Measurements from ENCODE around the gene TBL3.
"Not testable (repeated sequence)": the region's sequence is repeated elsewhere in the genome, so short reads cannot be mapped to it uniquely, and the experiment has no call there.

The TBL3 gene

DNA sequence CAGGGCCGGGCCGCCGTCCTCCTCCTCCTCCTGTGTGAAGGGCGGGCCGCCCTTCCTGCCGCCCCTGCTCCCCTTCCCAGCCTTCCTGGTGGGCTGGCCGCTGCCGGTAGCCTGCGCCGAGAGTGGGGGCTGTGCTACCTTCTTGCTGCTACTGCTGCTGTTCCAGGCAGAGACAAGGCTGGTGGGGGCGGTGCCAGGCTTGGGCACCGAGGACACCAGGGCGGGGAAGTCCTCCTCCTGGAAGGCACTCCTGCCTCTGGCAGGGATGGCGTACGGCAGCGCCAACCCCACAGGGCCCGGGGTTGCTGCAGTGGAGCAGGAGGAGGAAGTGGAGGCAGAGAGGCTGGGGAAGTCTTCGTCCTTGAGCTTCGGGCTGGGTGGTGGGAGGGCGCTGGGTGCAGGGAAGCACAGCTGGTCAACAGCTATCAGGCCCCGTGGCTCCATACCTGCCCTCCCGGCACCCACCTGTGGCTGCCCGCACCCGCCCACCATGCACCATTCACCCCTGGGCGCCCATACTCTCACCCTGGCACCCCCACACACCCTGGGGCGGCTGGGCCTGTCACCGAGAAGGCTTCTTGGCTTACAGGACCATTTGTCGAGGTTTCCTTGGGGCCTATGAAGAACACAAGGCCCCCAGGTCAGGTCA is 28.1 kb downstream of the TBL3 start:
- no peak for DNase-seq (ENCODE audit: low spot score)

DNA sequence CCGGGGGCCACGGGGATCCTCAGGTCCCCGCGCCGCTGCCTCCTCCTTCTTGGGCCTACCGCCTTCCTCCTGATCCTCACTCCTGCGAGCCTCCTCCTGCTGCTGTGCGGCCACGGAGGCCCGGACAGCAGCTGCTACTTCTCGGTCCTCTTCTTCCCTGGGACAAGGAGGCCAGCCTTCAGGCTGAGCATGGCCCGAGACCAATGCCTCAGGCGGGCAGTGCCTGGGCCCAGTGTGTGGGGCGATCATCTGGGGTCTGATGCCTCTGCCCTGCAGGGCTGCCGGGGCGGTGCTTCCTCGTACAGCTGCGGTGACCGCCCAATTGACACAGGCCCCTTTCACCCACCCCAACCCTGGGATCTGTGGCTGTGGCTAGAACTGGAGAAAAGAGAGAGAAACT is 29.2 kb downstream of the TBL3 start:
- no peak for DNase-seq (ENCODE audit: low spot score)

DNA sequence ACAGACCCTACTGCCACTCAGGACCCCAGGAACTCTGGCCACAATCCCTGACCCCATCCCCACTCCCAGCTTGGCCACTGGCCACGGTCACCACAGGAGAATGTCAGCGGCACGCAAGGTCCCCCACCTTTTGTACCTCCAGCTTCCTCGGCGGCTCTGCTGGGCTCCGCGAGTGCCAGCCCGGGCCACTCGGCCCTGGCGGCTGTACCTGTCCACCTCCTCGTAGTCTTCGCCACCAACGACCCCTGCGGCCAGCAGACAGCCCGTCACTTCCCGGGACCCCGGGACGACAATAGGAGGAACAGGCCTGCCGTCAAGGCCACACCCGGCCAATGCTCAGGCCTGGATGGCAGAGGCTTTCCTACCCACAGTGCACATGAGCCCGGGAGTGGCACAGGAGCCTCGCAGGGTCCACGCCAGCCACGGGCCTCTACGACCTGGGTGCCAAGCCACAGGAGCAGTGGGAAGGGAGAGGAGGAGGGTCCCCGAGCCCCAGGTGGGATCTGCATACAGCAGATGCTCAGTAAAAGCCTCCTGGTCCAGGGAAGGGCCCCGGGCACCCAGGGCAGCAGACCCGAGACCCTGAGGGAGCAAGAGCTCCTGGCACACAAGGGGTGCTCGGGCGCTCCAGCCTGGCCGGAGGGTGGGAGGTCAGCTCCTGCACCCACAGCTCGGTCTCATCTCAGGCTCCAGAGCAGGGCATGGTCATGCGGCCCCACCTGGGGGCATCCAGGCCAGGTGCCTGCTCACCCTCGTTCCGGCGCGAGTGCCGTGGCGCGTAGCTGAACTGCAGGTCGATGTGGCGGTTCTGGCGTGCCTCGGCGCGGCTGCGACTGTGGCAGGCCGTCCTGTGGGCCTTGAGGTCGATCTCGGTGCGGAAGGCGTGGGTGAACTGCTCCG is 29.9 kb downstream of the TBL3 start:
- no peak for DNase-seq (ENCODE audit: low spot score)

- no peak for DNase-seq (ENCODE audit: low spot score)
These were observed 30.8 kb downstream of the TBL3 start for GRCh38 chr16:2002406-2003230.

DNA sequence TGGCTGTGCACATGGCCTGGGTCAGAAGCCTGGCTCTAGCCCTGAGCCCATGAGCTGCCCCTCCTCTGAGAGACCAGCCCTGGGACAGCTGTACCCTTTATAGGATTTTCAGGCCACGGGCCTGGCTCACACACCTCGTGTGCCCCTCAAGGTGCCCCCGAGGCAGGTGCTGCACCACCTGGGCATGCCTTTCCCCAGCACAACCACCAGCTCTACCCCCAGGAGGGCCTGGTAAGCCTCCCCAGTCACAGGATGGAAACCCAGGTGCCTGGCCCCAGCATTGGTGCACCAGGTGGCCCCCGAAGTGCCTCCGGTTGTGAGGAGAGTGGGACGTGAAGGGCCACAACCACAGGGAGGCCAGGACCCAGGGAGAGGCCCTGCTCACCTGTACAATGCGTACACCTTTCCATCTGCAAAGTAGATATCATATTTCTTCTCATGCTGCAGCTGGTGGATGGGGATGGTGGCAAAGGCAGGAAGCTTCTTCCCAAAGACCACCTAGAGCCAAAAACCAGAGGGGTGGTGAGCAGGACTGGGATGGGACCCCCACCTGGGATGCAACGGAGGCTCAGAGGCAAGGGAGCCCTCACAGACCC is 31.5 kb downstream of the TBL3 start:
- no peak for DNase-seq (ENCODE audit: low spot score)

DNA sequence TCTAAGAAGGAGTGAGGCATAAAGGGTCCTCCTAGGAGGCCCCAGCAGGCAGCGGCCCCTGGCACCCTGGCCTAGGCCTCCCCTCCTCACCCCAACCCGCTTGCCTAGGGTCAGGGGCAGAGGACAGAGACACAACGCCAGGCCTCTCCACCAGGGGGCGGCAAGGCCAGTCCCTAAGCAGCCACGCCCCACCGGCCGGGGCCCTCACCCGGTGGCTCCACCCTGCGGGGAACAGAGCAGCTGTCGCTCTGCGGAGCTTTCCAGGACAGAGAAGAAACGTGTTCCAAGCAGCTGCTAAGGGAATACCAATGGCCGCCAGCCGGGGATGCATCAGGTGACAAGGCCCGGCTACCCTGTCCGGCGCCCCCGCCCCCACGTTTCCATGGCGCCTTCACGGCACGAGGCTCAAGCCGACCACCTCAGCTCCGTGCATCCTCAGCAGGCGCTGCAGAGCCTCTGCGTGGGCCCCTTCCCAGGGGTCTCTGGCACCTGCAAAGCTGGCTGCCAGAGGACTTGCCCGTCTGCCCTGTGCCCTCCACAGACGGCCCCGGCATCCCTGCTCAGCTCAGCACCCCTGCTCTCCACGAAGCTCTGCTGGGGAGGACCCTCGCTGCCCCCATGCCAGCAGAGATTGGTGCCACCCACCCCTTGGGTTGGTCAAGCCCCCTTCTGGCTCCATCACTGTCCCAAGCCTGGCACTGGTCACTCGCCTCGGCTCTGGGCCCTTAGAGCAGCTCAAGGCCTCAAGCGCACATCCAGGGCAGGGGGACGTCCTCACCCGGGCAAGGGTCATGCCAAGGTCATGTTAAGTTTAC is 32.2 kb downstream of the TBL3 start:
- peak; percentile 94 for DNase-seq (ENCODE audit: low spot score)

DNA sequence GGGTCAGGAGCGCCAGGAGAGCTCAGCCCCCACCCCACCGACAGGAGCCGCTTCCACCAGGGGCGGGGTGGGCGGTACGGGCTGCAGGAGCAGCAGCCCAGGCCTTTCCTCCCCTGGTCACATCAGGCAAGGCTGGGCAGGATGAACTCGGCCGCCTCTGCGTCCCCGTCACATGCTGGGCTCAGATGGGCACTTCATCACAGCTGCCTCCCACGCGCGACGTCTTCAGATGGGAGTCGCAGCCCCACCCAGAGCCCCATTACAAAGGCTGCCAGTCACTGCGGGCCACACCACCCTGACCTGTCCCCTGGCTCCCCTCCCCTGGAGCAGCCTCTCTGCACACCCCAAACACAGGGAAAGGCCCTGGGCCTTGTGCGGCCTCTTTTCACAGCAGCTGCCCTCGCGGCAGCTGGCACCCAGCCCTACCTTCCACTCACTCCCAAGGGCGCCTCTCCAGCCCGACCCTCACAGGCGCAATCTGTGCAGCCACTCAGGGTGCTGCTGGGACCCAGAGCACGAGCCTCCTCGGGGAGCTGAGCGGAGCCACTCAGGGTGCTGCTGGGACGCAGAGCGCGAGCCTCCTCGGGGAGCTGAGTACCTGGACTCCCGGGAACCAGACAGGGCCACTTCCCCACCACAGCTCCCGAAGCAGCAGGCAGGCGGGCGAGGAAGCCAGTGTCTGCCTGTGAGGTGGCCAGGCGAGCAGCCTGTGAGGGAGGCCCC is 33.1 kb downstream of the TBL3 start:
- no peak for DNase-seq (ENCODE audit: low spot score)

DNA sequence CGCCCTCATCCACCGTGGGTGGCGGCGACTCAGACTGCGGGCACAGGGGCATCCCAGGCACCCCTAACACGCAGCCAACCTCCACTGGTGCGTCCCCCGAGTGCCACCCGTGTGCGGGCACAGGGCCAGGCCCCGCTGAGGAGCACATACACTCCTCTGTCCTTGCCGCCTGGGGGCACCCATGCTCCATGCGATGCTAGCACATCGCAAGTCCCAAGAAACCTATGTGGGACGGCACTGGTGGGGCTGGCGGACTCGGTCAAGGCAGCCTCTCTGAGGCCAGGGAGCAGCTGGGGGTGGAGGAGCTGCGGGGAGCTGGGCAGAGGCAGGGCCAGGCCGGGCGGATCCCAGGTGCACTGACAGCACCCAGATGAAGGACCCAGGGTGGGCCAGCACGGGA is 33.8 kb downstream of the TBL3 start:
- no peak for DNase-seq (ENCODE audit: low spot score)

GRCh38 chr16:2006317-2006716 is 34.5 kb downstream of the TBL3 start:
- no peak for DNase-seq (ENCODE audit: low spot score)

- no peak for DNase-seq (ENCODE audit: low spot score)
These were observed 35.4 kb downstream of the TBL3 start for GRCh38 chr16:2007081-2007836.

DNA sequence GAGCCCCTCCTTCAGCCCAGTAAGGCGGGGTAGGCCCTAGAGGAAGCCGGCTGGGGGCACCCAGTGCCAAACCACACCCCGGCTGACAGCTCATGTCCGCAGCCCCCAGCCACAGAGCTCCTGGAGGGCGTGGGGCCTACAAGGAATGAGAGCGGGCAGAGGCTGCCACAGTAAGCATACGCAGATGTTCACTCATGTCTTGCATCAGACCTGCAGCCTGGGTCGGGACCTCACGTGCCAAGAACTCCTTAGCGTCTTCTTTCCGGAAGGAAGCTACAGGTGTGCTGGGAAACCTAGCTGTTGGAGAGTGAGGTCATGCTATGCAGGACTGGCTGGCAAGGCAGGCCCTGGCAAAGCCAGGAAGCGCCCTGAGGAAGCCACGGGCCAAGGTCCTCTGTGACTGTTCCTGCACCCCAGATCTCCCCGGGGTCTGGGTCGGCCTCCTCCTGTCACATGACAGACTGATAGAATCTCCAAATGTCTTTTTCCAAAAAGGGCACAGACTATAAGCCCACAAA is 36.2 kb downstream of the TBL3 start:
- DNase-seq (ENCODE audit: low spot score) = peak; percentile 89

- DNase-seq (ENCODE audit: low spot score) = peak; percentile 53
These were observed 36.8 kb downstream of the TBL3 start for GRCh38 chr16:2008631-2009163.

DNA sequence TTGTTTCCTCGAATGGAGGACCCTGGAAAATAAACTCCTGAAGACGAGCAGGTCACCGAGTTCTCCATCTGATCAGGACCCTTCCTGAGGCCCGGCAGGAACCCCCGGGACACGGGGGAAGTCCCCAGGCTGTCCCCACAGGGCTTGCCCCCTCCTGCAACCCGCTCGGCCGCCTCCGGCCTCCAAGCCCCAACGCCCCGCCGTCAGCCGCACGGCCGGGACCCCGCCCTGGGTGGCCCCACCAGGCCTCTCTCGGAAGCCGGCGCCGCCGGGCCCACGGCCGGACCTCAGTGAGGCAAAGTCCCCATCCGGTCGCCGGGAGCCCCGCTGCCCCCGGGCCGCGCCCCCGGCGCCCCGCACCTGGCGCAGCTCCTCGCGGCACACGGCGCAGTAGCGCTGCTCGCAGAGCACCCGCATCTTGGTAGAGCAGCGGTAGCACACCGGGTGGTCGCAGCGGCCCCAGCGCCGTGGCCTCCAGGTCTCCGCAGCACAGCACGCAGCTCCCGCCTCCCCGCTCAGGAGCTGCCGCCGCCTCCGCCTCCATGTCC is 37.4 kb downstream of the TBL3 start:
- DNase-seq (ENCODE audit: low spot score) = no peak

DNA sequence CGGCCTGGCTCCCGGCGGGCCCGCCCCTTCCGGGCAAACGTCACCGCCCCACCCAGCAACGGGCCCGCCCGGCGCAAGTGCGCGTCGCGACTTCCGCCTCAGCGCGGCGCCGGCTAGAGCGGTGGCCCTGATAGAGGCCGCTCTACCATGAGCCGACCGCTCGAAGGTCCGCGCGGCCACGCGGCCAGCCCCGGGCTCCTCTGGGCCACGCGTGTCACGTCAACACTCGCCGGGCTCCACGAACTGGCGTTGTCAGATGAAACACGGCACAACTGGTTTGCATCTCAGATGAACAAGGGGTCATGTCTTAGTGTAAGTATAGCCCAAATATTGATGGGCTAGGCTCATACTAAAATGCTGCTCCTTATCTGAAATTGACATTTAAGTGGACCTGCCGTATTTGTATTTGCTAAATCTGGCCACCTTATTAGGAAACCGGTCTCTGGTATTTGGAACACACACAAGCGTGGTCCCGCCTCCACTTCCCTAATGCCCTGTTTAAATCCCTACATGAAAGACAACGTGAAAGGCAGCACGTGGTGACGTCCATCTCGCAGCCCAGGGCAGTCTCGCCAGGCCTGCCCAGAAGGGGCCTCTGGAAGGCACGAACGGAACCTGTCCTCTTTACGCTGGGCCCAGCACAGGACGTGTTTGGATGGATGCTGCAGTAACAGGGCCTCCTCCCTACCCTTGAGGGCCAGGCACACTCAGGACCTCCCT is 38.1 kb downstream of the TBL3 start, which contains the start of gene ZNF598:
ZNF598 (minus strand) TSS at position 31 of the 720 bp plus-strand sequence.
- DNase-seq (ENCODE audit: low spot score) = peak; percentile 96

- not testable (repeated sequence) for DNase-seq (ENCODE audit: low spot score)
These were observed 39.9 kb downstream of the TBL3 start for GRCh38 chr16:2011726-2012125.

- DNase-seq (ENCODE audit: low spot score) = no peak
These were observed 41.7 kb downstream of the TBL3 start for GRCh38 chr16:2013527-2013926.

GRCh38 chr16:2015117-2015946 is 43.5 kb downstream of the TBL3 start:
- no peak for DNase-seq (ENCODE audit: low spot score)

DNA sequence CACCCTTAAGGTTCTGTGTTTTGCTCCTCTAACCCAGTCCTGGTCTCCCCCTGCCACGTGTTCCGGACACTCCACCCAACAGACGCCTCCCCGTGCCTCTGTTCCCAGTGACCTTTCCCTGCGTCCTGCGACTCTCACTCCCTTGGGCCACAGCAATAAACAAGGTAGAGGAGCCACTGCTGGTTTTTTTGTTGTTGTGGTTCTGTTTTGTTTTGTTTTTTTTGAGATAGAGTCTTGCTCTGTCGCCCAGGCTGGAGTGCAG is 44.0 kb downstream of the TBL3 start:
- no peak for DNase-seq (ENCODE audit: low spot score)

Data from GM03348 (cell line).